GM21515 (cell line): ENCODE data around the gene LECT2.

Experiments
- ATAC-seq: cut with Tn5 transposase; IDR thresholded peaks from one replicate; pipeline ENCODE4 v1.9.1; 2021; ENCODE audit not compliant: unreplicated experiment

The LECT2 gene

GRCh38 chr5:135941711-135942110 is 13.1 kb downstream of the LECT2 start:
- ATAC-seq: no peak

GRCh38 chr5:135937245-135937911 is 17.4 kb downstream of the LECT2 start:
- no peak for ATAC-seq

- ATAC-seq: no peak
These were observed 19.8 kb downstream of the LECT2 start for GRCh38 chr5:135934939-135935338.

- ATAC-seq: no peak
These were observed 23.9 kb downstream of the LECT2 start for GRCh38 chr5:135930949-135931295.

- no peak for ATAC-seq
These were observed 24.5 kb downstream of the LECT2 start for GRCh38 chr5:135930029-135930948.

GRCh38 chr5:135921388-135921787 is 33.4 kb downstream of the LECT2 start:
- no peak for ATAC-seq

- no peak for ATAC-seq
These were observed 34.6 kb downstream of the LECT2 start for GRCh38 chr5:135920199-135920598.

- ATAC-seq: no peak
These were observed 38.0 kb downstream of the LECT2 start for GRCh38 chr5:135916638-135917263.

- ATAC-seq: no peak
These were observed 39.2 kb downstream of the LECT2 start for GRCh38 chr5:135915466-135916001.

GRCh38 chr5:135913713-135914626 is 40.8 kb downstream of the LECT2 start:
- ATAC-seq: no peak

- ATAC-seq: no peak
These were observed 49.6 kb downstream of the LECT2 start for GRCh38 chr5:135905144-135905543.

- ATAC-seq: no peak
These were observed 53.1 kb downstream of the LECT2 start for GRCh38 chr5:135901633-135902032.

- ATAC-seq: no peak
These were observed 54.5 kb downstream of the LECT2 start for GRCh38 chr5:135900276-135900675.

- ATAC-seq: no peak
These were observed 56.1 kb downstream of the LECT2 start for GRCh38 chr5:135898651-135899050.
